MM.1S (cell line): Measurements from ENCODE around the gene SLC6A19.

ENCODE experiments used
- CTCF ChIP-seq: fragments of 300-600 bp; sonication (generic); IDR thresholded peaks from 2 replicates; pipeline ENCODE4 v1.5.1; 2016; ENCODE audit warnings: antibody characterized with exemption, low read length, mixed read lengths
- EZH2 ChIP-seq: fragments of 300-600 bp; sonication (generic); optimal IDR thresholded peaks from 2 replicates; pipeline ENCODE3; 2017; ENCODE audit warnings: low read depth, mild to moderate bottlenecking, antibody characterized with exemption, low read length, mixed read lengths

DNA sequence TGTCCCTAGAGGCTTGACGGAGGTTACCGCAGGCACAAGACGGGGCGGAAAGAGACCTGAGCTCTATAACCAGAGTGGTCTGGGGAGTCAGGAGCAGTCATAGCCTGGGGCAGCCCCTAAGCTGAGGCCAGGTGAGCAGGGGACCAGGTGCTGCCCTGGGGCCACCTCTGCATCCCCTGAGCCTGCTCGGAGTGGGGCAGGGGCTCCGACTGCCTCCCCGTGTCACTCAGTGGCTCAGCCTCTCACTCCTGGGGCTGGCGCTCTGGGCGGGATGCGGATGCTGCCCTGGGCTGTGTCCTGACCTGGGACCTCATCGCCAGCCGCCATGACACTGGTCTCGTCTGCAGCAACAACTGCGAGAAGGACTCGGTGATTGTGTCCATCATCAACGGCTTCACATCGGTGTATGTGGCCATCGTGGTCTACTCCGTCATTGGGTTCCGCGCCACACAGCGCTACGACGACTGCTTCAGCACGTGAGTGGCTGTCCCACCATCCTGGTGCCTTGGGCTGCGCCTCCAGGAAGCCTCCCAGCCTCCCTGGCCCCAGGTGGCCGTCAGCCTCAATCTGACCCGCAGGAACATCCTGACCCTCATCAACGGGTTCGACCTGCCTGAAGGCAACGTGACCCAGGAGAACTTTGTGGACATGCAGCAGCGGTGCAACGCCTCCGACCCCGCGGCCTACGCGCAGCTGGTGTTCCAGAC lies 15.0 kb downstream of the SLC6A19 start:
- no peak for TF ChIP-seq CTCF
- TF ChIP-seq EZH2 = no peak
